DOHH2 (cell line): ENCODE results near the gene IQSEC1.

ENCODE experiments used
- H3F3A ChIP-seq: fragments of 200-600 bp; sonication (generic), shearing (Covaris generic); 2 replicates; pipeline ENCODE4 v1.6.0; 2016; ENCODE audit warnings: antibody characterized with exemption, mild to moderate bottlenecking; ENCODE audit not compliant: control insufficient read depth, insufficient read depth
- H3K27ac ChIP-seq: fragments of 200-600 bp; sonication (generic); 2 replicates; pipeline ENCODE4 v1.5.1; 2014; ENCODE audit warnings: low read depth, mild to moderate bottlenecking, low read length, moderate library complexity
- H3K27me3 ChIP-seq: fragments of 200-600 bp; sonication (generic); 2 replicates; pipeline ENCODE4 v1.6.1; 2014; ENCODE audit warnings: mild to moderate bottlenecking, low read length, mixed read lengths; ENCODE audit not compliant: control insufficient read depth
- H3K36me3 ChIP-seq: fragments of 200-600 bp; sonication (generic); 2 replicates; pipeline ENCODE4 v1.6.1; 2014; ENCODE audit warnings: mild to moderate bottlenecking, low read length, moderate library complexity, mixed read lengths; ENCODE audit not compliant: control insufficient read depth
- H3K4me1 ChIP-seq: fragments of 200-600 bp; sonication (generic); 2 replicates; pipeline ENCODE4 v1.6.1; 2014; ENCODE audit warnings: mild to moderate bottlenecking, low read length, mixed read lengths; ENCODE audit not compliant: control insufficient read depth
- H3K4me2 ChIP-seq: fragments of 200-600 bp; sonication (generic); 2 replicates; pipeline ENCODE4 v1.6.0; 2014; ENCODE audit warnings: mild to moderate bottlenecking, low read length, moderate library complexity
- H3K4me3 ChIP-seq: fragments of 200-600 bp; sonication (generic); 2 replicates; pipeline ENCODE4 v1.5.1; 2014; ENCODE audit warnings: mild to moderate bottlenecking, low read length, mixed read lengths
- H3K79me2 ChIP-seq: fragments of 200-600 bp; sonication (generic); 2 replicates; pipeline ENCODE4 v1.6.1; 2014; ENCODE audit warnings: mild to moderate bottlenecking, low read length, mixed read lengths; ENCODE audit not compliant: control insufficient read depth
- H3K9me2 ChIP-seq: fragments of 200-600 bp; sonication (generic); replicated peaks from 2 replicates; pipeline ENCODE4 v1.6.1; 2014; ENCODE audit warnings: mild to moderate bottlenecking, low read length, mixed read lengths; ENCODE audit not compliant: control insufficient read depth
- H3K9me3 ChIP-seq: fragments of 200-600 bp; sonication (generic); 2 replicates; pipeline ENCODE4 v1.6.1; 2014; ENCODE audit warnings: antibody characterized with exemption, low read length, mixed read lengths; ENCODE audit not compliant: control insufficient read depth, insufficient read depth
- H4K20me1 ChIP-seq: fragments of 200-600 bp; sonication (generic); 2 replicates; pipeline ENCODE4 v1.6.0; 2014; ENCODE audit warnings: low read depth, mild to moderate bottlenecking, antibody characterized with exemption, low read length, moderate library complexity; ENCODE audit not compliant: control insufficient read depth, insufficient read depth
- CTCF ChIP-seq: fragments of 200-600 bp; sonication (generic); IDR thresholded peaks from one replicate; pipeline ENCODE4 v1.5.1; 2014; ENCODE audit warnings: antibody characterized with exemption, mild to moderate bottlenecking, low read depth, low read length; ENCODE audit not compliant: poor library complexity, severe bottlenecking
- EZH2phosphoT487 ChIP-seq: fragments of 200-600 bp; sonication (generic); IDR thresholded peaks from 2 replicates; pipeline ENCODE4 v1.6.1; 2017; ENCODE audit warnings: borderline replicate concordance, mild to moderate bottlenecking, antibody characterized with exemption, low read length, moderate library complexity, mixed read lengths

IQSEC1 gene

GRCh38 chr3:13058346-13059120 is 14.7 kb downstream of the IQSEC1 start:
- Histone ChIP-seq H3K79me2 (no peaks in the 10 kb centered on the region), H3K4me1 (no peaks in the 10 kb centered on the region), H3K4me2 (no peak overlapping the region), H3K9me3 (no peaks in the 10 kb centered on the region), H3K36me3 (no peaks in the 10 kb centered on the region), H3K27ac (no peak overlapping the region), H3K27me3 (no peaks in the 10 kb centered on the region; the same call in 1 of the 2 replicates), H3K9me2 (no peaks in the 10 kb centered on the region), H3F3A (no peaks in the 10 kb centered on the region), H4K20me1 (no peaks in the 10 kb centered on the region), H3K4me3 (no peak overlapping the region)
- no peak for TF ChIP-seq EZH2phosphoT487
- no peak for TF ChIP-seq CTCF

- Histone ChIP-seq H3F3A (no peaks in the 10 kb centered on the region), H3K27ac (no peak overlapping the region), H3K27me3 (no peaks in the 10 kb centered on the region), H3K4me2 (no peak overlapping the region), H3K4me3 (no peak overlapping the region), H4K20me1 (no peaks in the 10 kb centered on the region), H3K9me3 (no peaks in the 10 kb centered on the region), H3K36me3 (no peaks in the 10 kb centered on the region), H3K79me2 (no peaks in the 10 kb centered on the region), H3K4me1 (no peaks in the 10 kb centered on the region), H3K9me2 (no peaks in the 10 kb centered on the region)
- TF ChIP-seq EZH2phosphoT487 (no peak), CTCF (peak; percentile 10)
Measured at GRCh38 chr3:13057282-13058040, 15.8 kb downstream of the IQSEC1 start.

- no peaks in the 10 kb centered on the region for H4K20me1 ChIP-seq
- no peaks in the 10 kb centered on the region for H3F3A ChIP-seq
- H3K27me3 ChIP-seq, result no peaks in the 10 kb centered on the region
- H3K9me2 ChIP-seq, result no peaks in the 10 kb centered on the region
- no peak overlapping the region for H3K4me3 ChIP-seq
- no peaks in the 10 kb centered on the region for H3K4me1 ChIP-seq
- no peaks in the 10 kb centered on the region for H3K36me3 ChIP-seq
- H3K9me3 ChIP-seq, result no peaks in the 10 kb centered on the region
- H3K79me2 ChIP-seq, result no peaks in the 10 kb centered on the region
- no peak overlapping the region for H3K4me2 ChIP-seq
- TF ChIP-seq CTCF (no peak), EZH2phosphoT487 (no peak)
- no peak overlapping the region for H3K27ac ChIP-seq
Measured at GRCh38 chr3:13055634-13056033, 17.6 kb downstream of the IQSEC1 start.
